Esophagus squamous epithelium (tissue), 4 donors: ENCODE data around the gene SRPRB.

Experiments
- CTCF ChIP-seq, 6 experiments: fragments of 450-650 bp in 4 of 6; fragments of 200-600 bp in 2 of 6; sonication (generic) in 2 of 6; IDR thresholded peaks; one replicate each; pipeline ENCODE4 v1.5.1; 2016 to 2019; ENCODE audit warnings: antibody characterized with exemption in 6 of 6, mild to moderate bottlenecking in 4 of 6, moderate library complexity in 4 of 6
- POLR2A ChIP-seq, 4 donors: fragments of 450-650 bp; IDR thresholded peaks; one replicate each; pipeline ENCODE4 v1.6.1; 2017; ENCODE audit warnings: antibody characterized with exemption in 4 of 4, mild to moderate bottlenecking in 4 of 4, moderate library complexity in 3 of 4

DNA sequence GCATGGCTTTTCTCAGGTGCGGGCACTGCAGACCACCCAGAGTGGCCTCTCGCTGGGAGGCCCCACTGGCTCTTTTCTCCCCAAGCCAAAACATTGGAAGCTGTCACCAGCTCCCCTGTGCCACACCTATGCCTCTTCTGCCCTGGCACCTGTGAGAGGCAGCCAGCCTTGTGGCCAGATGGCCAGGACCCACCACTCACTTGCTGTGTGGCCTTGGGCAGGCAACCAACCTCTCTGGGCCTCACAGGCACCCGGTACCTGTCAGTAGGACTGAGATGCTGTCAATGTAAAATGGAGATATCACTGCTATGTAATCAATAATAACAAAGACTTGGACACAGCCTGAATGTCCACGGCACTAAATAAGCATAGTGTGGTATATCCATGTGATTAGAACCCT is 36.5 kb downstream of the SRPRB start:
- TF ChIP-seq CTCF (IDR thresholded peaks at IDR 0.05) (no peak), POLR2A (IDR thresholded peaks at IDR 0.05) (no peak)
